A549 (cell line): ENCODE measurements around the gene PCGF1.

Source experiments
- BHLHE40 ChIP-seq: IDR thresholded peaks from 2 replicates; pipeline ENCODE4 v1.6.1; 2012; ENCODE audit warnings: low read depth, low read length, inconsistent platforms
- CHD4 ChIP-seq: fragments of 200-600 bp; sonication (generic); IDR thresholded peaks from 2 replicates; pipeline ENCODE4 v1.6.1; 2016; ENCODE audit warnings: antibody characterized with exemption, mild to moderate bottlenecking, borderline replicate concordance
- CTCF ChIP-seq: fragments of >200 bp; sonication (Bioruptor Twin); formaldehyde crosslinking; IDR thresholded peaks from 3 replicates; pipeline ENCODE4 v1.5.1; 2016
- EP300 ChIP-seq, 2 experiments: fragments of >200 bp; sonication (Bioruptor Twin); formaldehyde crosslinking; IDR thresholded peaks; 2 replicates in 1 of 2; 3 replicates in 1 of 2; pipeline ENCODE4 v1.6.1; 2016 to 2017
- JUN ChIP-seq, 2 experiments: fragments of >200 bp; sonication (Bioruptor Twin); formaldehyde crosslinking; IDR thresholded peaks; 2 replicates in 1 of 2; 3 replicates in 1 of 2; pipeline ENCODE4 v1.6.1; 2016 to 2017
- JUNB ChIP-seq: fragments of >200 bp; sonication (Bioruptor Twin); formaldehyde crosslinking; IDR thresholded peaks from 2 replicates; pipeline ENCODE4 v1.6.1; 2016
- POLR2A ChIP-seq: IDR thresholded peaks from 2 replicates; pipeline ENCODE4 v1.6.1; 2012; ENCODE audit warnings: mild to moderate bottlenecking, low read length
- RCOR1 ChIP-seq: fragments of 150-350 bp; IDR thresholded peaks from 2 replicates; pipeline ENCODE4 v1.6.1; 2014; ENCODE audit warnings: antibody characterized with exemption, low read length, low read depth
- RFX5 ChIP-seq: fragments of 450-650 bp; IDR thresholded peaks from 2 replicates; pipeline ENCODE4 v1.7.1; 2014; ENCODE audit warnings: antibody characterized with exemption, mild to moderate bottlenecking, moderate library complexity
- USF2 ChIP-seq: fragments of 450-650 bp; IDR thresholded peaks from 2 replicates; pipeline ENCODE4 v1.6.1; 2014; ENCODE audit warnings: antibody characterized with exemption
- ZNF302 ChIP-seq: fragments of 250-450 bp; sonication (Bioruptor Pico); IDR thresholded peaks from 2 replicates; pipeline ENCODE4 v1.9.0; 2021; ENCODE audit warnings: inconsistent platforms, mild to moderate bottlenecking, moderate library complexity
- TF ChIP-seq, protein P1 (sequence below): IDR thresholded peaks from 2 replicates; pipeline ENCODE4 v1.6.1; 2012
- TF ChIP-seq, protein P2 (sequence below): IDR thresholded peaks from 2 replicates; pipeline ENCODE4 v1.6.1; 2012; ENCODE audit warnings: low read depth, borderline replicate concordance

DNA sequence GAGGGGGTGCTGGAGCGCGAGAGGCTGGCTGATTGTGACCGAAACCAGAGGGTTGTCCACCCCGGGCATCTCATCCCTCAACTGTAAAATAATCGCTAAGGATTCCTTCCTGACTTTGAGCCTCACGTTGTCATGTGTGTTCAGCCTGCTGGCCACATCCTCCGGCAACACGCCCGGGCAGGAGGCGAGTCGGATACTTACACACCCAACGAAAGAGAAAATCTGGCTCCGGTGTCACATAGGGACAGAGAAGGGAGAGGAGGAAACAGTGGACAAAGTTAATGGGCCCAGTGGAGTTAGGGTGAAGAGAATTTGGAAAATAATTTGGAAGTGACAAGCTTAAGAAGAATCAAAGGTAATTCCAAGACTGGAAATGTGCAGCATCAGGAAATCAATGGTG, 9.2 kb upstream of the PCGF1 start:
- TF ChIP-seq CTCF (no peak), POLR2A (no peak), RFX5 (no peak), ZNF302 (CRISPR knock-in tag) (no peak), RCOR1 (no peak), BHLHE40 (no peak), JUNB (no peak), CHD4 (no peak), USF2 (no peak), EP300 (IDR thresholded peaks at IDR 0.05) (no peak), JUN (IDR thresholded peaks at IDR 0.05) (no peak)
- TF ChIP-seq, protein P1, sequence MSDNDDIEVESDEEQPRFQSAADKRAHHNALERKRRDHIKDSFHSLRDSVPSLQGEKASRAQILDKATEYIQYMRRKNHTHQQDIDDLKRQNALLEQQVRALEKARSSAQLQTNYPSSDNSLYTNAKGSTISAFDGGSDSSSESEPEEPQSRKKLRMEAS = no peak
- TF ChIP-seq, protein P2, sequence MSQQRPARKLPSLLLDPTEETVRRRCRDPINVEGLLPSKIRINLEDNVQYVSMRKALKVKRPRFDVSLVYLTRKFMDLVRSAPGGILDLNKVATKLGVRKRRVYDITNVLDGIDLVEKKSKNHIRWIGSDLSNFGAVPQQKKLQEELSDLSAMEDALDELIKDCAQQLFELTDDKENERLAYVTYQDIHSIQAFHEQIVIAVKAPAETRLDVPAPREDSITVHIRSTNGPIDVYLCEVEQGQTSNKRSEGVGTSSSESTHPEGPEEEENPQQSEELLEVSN = no peak
